Stimulated activated memory B cell treated with anti-CD40 and anti-IgM and Interleukin-4, amounts not matched to agents 10 μg/mL and 1 μg/mL and 100 μg/mL, for 72 hours (primary cell): ENCODE results near the gene TMEM108.

Experiments used
- ATAC-seq: fragments of 150-1000 bp; cut with Tn5 transposase; 2 replicates; pipeline ENCODE4 v1.10.0; 2021
- H3K27ac Mint-ChIP-seq: one replicate; pipeline ENCODE4 v1.8.0; 2022; ENCODE audit warnings: mild to moderate bottlenecking, mixed read lengths
- H3K27me3 Mint-ChIP-seq: one replicate; pipeline ENCODE4 v1.8.0; 2022; ENCODE audit warnings: mixed read lengths
- H3K36me3 Mint-ChIP-seq: one replicate; pipeline ENCODE4 v1.8.0; 2022; ENCODE audit warnings: mixed read lengths
- H3K4me1 Mint-ChIP-seq: one replicate; pipeline ENCODE4 v1.8.0; 2022; ENCODE audit warnings: mixed read lengths
- H3K4me3 Mint-ChIP-seq: one replicate; pipeline ENCODE4 v1.8.0; 2022; ENCODE audit warnings: mild to moderate bottlenecking, moderate library complexity, mixed read lengths
- H3K9me3 Mint-ChIP-seq: one replicate; pipeline ENCODE4 v1.8.0; 2022; ENCODE audit warnings: mixed read lengths

The TMEM108 gene

DNA sequence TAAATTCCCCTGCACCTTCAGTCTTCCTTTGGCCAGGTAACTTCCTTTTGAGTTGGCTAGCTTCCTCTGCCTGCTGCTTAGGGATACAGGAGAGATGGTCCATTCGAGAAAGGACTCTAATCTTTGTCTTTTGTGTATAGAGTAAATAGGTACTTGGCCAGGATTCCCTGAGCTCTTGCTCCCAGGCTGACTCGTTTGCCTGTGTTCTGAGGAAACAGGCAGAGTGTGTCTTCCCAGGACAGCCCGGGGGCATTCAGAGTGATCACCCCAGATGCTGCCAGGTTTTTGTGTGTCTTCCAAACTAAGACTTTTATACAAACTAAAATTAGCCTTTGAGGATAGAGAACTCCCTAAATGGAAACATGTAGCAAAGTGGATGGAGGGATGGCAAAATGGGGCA, 39.5 kb downstream of the TMEM108 start:
- no peak for ATAC-seq
- no peak overlapping the region for H3K27ac Mint-ChIP-seq
- peaks cover 34% of the 10 kb centered on the region for H3K27me3 Mint-ChIP-seq
- no peaks in the 10 kb centered on the region for H3K4me1 Mint-ChIP-seq
- peaks cover 9% of the 10 kb centered on the region for H3K9me3 Mint-ChIP-seq
- H3K36me3 Mint-ChIP-seq, result no peaks in the 10 kb centered on the region
- no peak overlapping the region for H3K4me3 Mint-ChIP-seq

- ATAC-seq, result no peak
- Mint-ChIP-seq H3K27me3 (peaks cover 42% of the 10 kb centered on the region), H3K4me3 (no peak overlapping the region), H3K27ac (no peak overlapping the region), H3K9me3 (peaks cover 9% of the 10 kb centered on the region), H3K4me1 (no peaks in the 10 kb centered on the region), H3K36me3 (no peaks in the 10 kb centered on the region)
Observed at GRCh38 chr3:133079621-133080020, 41.4 kb downstream of the TMEM108 start.

DNA sequence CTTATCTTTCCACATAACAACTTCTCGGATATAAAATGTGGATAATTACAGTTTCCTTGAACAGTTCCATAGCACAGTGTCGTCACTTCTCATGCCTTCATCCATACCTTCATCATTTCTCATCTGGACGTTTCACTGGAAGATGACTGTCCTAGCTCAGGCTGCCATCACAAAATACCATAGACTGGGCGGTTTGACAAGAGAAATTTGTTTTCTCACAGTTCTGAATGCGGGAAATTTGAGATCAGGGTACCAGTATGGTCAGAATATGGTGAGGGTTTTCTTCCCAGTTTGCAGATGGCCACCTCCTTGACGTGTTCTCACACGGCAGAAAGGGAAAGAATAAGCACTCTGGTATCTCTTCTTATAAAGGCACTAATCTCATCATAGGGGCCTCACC, 42.8 kb downstream of the TMEM108 start:
- Mint-ChIP-seq H3K9me3 (peaks cover 9% of the 10 kb centered on the region), H3K27me3 (peaks cover 30% of the 10 kb centered on the region), H3K27ac (no peak overlapping the region), H3K4me1 (no peaks in the 10 kb centered on the region), H3K36me3 (no peaks in the 10 kb centered on the region), H3K4me3 (no peak overlapping the region)
- no peak for ATAC-seq

DNA sequence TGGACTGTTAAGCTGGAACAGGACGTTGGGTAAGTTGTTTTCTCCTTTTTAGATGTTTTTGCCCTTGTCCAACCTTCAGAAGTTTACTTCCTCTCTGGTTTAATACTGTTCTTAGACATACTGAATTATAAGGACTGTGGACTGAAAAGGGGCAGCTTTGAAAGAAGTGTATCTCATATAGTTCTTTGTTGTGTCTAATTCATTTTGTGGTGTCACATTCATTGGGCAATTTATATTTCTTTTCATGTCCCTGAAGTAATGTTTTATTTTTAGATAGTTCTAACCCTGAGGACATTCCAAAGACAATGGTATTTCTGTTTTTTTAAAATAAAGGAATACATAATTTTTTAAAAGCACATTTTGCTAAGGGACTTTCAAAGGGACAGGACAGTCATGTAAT, 45.2 kb downstream of the TMEM108 start:
- Mint-ChIP-seq H3K4me1 (no peaks in the 10 kb centered on the region), H3K36me3 (no peaks in the 10 kb centered on the region), H3K27ac (no peak overlapping the region), H3K27me3 (peaks cover 9% of the 10 kb centered on the region), H3K4me3 (no peak overlapping the region), H3K9me3 (peaks cover 9% of the 10 kb centered on the region)
- ATAC-seq, result no peak

- Mint-ChIP-seq H3K36me3 (no peaks in the 10 kb centered on the region), H3K4me3 (no peak overlapping the region), H3K4me1 (no peaks in the 10 kb centered on the region), H3K27me3 (peaks cover 9% of the 10 kb centered on the region), H3K27ac (no peak overlapping the region), H3K9me3 (no peaks in the 10 kb centered on the region)
- ATAC-seq, result no peak
Observed at GRCh38 chr3:133089906-133090485, 51.8 kb downstream of the TMEM108 start.

GRCh38 chr3:133092681-133093080, 54.5 kb downstream of the TMEM108 start:
- H3K27me3 Mint-ChIP-seq, result peaks cover 10% of the 10 kb centered on the region
- no peaks in the 10 kb centered on the region for H3K4me1 Mint-ChIP-seq
- no peaks in the 10 kb centered on the region for H3K9me3 Mint-ChIP-seq
- no peaks in the 10 kb centered on the region for H3K36me3 Mint-ChIP-seq
- no peak for ATAC-seq
- no peak overlapping the region for H3K4me3 Mint-ChIP-seq
- no peak overlapping the region for H3K27ac Mint-ChIP-seq

DNA sequence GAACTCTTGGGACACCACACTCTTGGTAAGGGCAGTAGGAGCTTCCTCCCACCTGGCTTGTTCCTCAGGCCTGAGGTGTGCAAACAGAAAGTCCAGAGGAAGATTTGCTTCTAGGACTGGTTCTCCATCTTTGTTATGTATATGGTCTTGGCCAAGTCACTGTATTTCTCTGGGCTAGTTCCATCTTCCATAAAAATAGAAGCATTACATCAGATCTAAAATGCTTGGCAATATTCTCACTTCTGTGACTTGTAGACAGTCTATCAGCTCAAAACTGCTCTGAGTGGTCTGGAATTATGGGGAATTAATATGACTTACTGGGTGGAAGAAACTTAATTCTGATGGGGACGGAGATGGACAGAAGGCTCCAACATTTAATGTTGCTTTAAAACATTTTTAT, 55.2 kb downstream of the TMEM108 start:
- ATAC-seq, result no peak
- Mint-ChIP-seq H3K36me3 (no peaks in the 10 kb centered on the region), H3K9me3 (peaks cover 2% of the 10 kb centered on the region), H3K27me3 (peaks cover 10% of the 10 kb centered on the region), H3K4me3 (no peak overlapping the region), H3K27ac (no peak overlapping the region), H3K4me1 (no peaks in the 10 kb centered on the region)

GRCh38 chr3:133096900-133097613, 58.9 kb downstream of the TMEM108 start:
- ATAC-seq, result no peak
- H3K36me3 Mint-ChIP-seq, result no peaks in the 10 kb centered on the region
- no peak overlapping the region for H3K4me3 Mint-ChIP-seq
- peaks cover 10% of the 10 kb centered on the region for H3K27me3 Mint-ChIP-seq
- H3K9me3 Mint-ChIP-seq, result peaks cover 2% of the 10 kb centered on the region
- H3K4me1 Mint-ChIP-seq, result no peaks in the 10 kb centered on the region
- H3K27ac Mint-ChIP-seq, result no peak overlapping the region

DNA sequence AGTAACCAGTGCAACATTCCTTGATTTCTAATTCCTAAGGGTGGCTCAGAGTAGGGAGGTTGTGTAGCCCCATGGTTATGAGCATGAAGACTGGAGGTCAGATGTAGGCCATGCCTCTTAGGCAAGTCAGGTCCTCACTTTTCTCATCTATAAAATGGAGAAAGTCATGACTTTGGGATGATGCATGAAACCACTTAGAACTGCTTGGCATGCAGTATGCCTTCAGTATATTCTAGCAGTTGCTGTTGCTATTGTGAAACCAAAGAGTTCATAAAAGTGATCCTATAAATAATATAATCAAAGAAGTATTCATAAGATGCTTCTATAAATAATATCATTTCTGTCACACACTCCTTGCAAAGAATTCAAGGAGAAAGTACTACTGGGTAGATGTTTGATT, 65.5 kb downstream of the TMEM108 start:
- H3K27me3 Mint-ChIP-seq, result no peaks in the 10 kb centered on the region
- H3K27ac Mint-ChIP-seq, result no peak overlapping the region
- H3K36me3 Mint-ChIP-seq, result no peaks in the 10 kb centered on the region
- no peaks in the 10 kb centered on the region for H3K9me3 Mint-ChIP-seq
- H3K4me1 Mint-ChIP-seq, result no peaks in the 10 kb centered on the region
- no peak for ATAC-seq
- H3K4me3 Mint-ChIP-seq, result no peak overlapping the region

DNA sequence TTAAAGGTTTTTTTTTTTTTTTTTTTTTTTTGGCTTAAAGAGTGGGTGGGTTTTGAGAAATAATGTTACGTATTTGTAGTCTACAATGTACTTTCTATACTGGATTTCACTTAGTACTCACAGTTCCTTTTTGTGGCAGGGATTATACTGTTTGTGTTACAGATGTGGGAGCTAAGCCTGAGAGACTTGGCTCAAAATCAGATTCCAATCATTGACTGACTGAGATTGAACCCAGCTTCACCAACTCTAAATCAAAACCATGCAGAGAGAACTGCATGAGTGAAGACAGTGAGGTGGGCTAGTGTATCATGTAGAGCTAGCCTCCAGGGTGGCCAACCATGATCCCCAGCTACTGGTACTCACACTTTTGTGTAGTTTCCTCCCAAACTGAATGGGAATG, 68.0 kb downstream of the TMEM108 start:
- H3K4me1 Mint-ChIP-seq, result no peaks in the 10 kb centered on the region
- no peak for ATAC-seq
- no peaks in the 10 kb centered on the region for H3K9me3 Mint-ChIP-seq
- no peak overlapping the region for H3K4me3 Mint-ChIP-seq
- H3K27ac Mint-ChIP-seq, result no peak overlapping the region
- no peaks in the 10 kb centered on the region for H3K36me3 Mint-ChIP-seq
- H3K27me3 Mint-ChIP-seq, result no peaks in the 10 kb centered on the region

- no peaks in the 10 kb centered on the region for H3K36me3 Mint-ChIP-seq
- H3K4me3 Mint-ChIP-seq, result no peak overlapping the region
- H3K9me3 Mint-ChIP-seq, result no peaks in the 10 kb centered on the region
- H3K27ac Mint-ChIP-seq, result no peak overlapping the region
- no peaks in the 10 kb centered on the region for H3K27me3 Mint-ChIP-seq
- no peak for ATAC-seq
- peaks cover 6% of the 10 kb centered on the region for H3K4me1 Mint-ChIP-seq
Observed at GRCh38 chr3:133112666-133113065, 74.5 kb downstream of the TMEM108 start.

DNA sequence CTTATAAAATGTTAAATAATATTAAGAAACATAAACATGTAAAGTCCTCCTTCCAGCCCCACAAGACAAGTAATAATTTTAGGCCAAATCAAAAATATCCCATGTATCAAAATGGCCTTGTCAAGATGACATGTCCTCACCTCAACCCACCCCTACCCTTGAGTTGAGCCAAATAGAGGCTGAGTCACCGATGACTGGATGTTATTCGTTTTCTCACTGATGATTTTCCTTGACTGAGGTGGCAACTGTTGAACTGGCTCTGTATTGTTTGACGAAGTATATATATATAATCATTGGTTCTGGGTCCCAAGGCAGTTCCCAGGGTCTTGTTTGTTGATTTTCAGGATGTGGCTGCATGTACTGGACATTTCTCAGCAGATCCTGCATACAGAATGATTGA, 75.3 kb downstream of the TMEM108 start:
- H3K27ac Mint-ChIP-seq, result no peak overlapping the region
- no peak for ATAC-seq
- peaks cover 6% of the 10 kb centered on the region for H3K4me1 Mint-ChIP-seq
- no peak overlapping the region for H3K4me3 Mint-ChIP-seq
- H3K36me3 Mint-ChIP-seq, result no peaks in the 10 kb centered on the region
- no peaks in the 10 kb centered on the region for H3K9me3 Mint-ChIP-seq
- no peaks in the 10 kb centered on the region for H3K27me3 Mint-ChIP-seq

DNA sequence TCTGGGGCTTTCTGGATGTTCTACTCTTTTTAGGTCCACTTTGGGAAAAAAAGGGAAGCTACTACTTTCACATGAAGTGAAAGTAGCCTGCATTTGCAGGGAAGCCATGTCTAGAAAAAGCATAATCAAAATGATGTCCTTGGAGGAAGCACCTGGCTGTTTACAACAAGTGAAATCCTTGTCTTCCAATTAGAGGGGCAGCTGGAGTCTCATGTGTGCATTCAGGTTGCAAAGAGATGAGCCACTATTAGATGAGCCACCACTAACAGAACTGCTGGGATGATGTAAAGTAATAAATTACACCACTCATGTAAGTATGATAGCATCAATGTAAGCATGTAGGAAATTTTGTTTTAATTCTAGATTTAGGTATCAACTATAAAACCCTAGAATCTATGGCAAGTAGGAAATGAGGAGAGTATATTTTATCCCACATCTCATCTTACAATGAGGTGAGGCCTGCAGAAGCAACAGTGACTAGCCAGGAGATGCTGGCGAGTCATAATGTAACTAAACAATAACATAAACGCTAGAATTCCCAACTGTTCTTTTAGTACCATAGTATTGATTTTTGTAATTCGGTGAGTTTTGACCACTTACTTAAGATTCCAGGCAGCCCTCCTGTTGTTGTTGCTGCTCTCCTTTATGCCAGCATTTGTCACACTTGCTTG, 75.9 kb downstream of the TMEM108 start:
- Mint-ChIP-seq H3K36me3 (no peaks in the 10 kb centered on the region), H3K4me1 (peaks cover 6% of the 10 kb centered on the region), H3K4me3 (no peak overlapping the region), H3K27ac (no peak overlapping the region), H3K27me3 (no peaks in the 10 kb centered on the region), H3K9me3 (no peaks in the 10 kb centered on the region)
- ATAC-seq, result no peak

- H3K36me3 Mint-ChIP-seq, result no peaks in the 10 kb centered on the region
- H3K9me3 Mint-ChIP-seq, result no peaks in the 10 kb centered on the region
- H3K4me1 Mint-ChIP-seq, result peaks cover 6% of the 10 kb centered on the region
- H3K27ac Mint-ChIP-seq, result no peak overlapping the region
- H3K4me3 Mint-ChIP-seq, result no peak overlapping the region
- no peaks in the 10 kb centered on the region for H3K27me3 Mint-ChIP-seq
- no peak for ATAC-seq
Observed at GRCh38 chr3:133115176-133115575, 77.0 kb downstream of the TMEM108 start.

GRCh38 chr3:133117342-133117741, 79.2 kb downstream of the TMEM108 start:
- ATAC-seq, result no peak
- Mint-ChIP-seq H3K9me3 (no peaks in the 10 kb centered on the region), H3K4me1 (peaks cover 6% of the 10 kb centered on the region), H3K4me3 (no peak overlapping the region), H3K27me3 (no peaks in the 10 kb centered on the region), H3K36me3 (no peaks in the 10 kb centered on the region), H3K27ac (no peak overlapping the region)

- Mint-ChIP-seq H3K27ac (no peak overlapping the region), H3K4me3 (no peak overlapping the region), H3K27me3 (peaks cover under 1% of the 10 kb centered on the region), H3K36me3 (no peaks in the 10 kb centered on the region), H3K9me3 (no peaks in the 10 kb centered on the region), H3K4me1 (peaks cover 1% of the 10 kb centered on the region)
- ATAC-seq, result no peak
Observed at GRCh38 chr3:133119176-133119575, 81.0 kb downstream of the TMEM108 start.
